Measurements from ENCODE around the gene NSFL1C.
A peak's percentile ranks its signal among the peaks of the same experiment; 100 is the strongest.

Gene NSFL1C

GRCh38 chr20:1457992-1458391, 8.7 kb downstream of the NSFL1C start:
- no peak for ATAC-seq

- ATAC-seq = no peak
These were observed 10.3 kb downstream of the NSFL1C start for GRCh38 chr20:1456300-1456699.

GRCh38 chr20:1450926-1451491, 15.6 kb downstream of the NSFL1C start:
- no peak for ATAC-seq

- ATAC-seq = no peak
These were observed 17.3 kb downstream of the NSFL1C start for GRCh38 chr20:1449370-1449769.

GRCh38 chr20:1448081-1448620, 18.5 kb downstream of the NSFL1C start:
- no peak for ATAC-seq

- ATAC-seq = no peak
These were observed 20.1 kb downstream of the NSFL1C start for GRCh38 chr20:1446536-1446935.

DNA sequence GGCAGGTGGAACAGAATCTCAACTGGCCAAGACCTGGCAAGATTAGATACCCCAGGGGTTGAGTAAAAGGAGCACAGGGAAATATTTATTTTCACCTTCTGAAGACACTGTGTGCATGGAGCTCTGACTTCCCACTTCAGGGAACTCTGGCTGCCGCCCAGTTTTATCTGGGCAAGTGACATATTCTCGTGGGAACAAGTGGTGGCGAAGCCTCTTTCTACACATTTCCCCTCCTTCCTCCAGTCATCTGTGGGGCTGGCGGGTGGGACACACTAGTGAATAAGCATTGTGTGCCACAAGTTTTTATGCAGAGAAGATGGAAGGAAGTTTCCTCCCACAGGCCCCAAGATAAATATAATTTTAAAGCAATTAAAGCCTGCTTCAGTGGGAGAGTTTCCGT, 23.6 kb downstream of the NSFL1C start:
- ATAC-seq = no peak

- ATAC-seq = no peak
These were observed 24.3 kb downstream of the NSFL1C start for GRCh38 chr20:1442304-1442703.

DNA sequence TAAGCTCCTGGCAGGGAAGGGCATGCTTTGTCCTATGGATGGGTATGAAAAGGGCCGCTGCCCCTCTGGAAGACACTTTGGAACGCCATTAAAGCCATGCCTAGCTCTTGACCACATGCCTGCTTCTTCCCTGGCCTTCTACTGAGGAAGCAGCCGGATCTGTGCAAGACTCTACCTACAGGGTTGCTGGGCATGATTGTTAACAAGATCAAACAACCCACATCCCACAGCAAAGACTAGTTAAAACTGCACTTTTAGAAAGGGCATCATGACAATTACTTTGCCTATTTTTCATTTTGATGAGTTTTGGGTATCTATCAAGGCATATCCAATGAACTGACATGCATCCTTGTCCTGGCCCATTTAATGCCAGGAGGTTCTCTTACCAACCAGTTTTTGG, 25.5 kb downstream of the NSFL1C start:
- no peak for ATAC-seq

GRCh38 chr20:1440024-1440423, 26.6 kb downstream of the NSFL1C start:
- ATAC-seq = no peak

- no peak for ATAC-seq
These were observed 28.3 kb downstream of the NSFL1C start for GRCh38 chr20:1438361-1438760.

DNA sequence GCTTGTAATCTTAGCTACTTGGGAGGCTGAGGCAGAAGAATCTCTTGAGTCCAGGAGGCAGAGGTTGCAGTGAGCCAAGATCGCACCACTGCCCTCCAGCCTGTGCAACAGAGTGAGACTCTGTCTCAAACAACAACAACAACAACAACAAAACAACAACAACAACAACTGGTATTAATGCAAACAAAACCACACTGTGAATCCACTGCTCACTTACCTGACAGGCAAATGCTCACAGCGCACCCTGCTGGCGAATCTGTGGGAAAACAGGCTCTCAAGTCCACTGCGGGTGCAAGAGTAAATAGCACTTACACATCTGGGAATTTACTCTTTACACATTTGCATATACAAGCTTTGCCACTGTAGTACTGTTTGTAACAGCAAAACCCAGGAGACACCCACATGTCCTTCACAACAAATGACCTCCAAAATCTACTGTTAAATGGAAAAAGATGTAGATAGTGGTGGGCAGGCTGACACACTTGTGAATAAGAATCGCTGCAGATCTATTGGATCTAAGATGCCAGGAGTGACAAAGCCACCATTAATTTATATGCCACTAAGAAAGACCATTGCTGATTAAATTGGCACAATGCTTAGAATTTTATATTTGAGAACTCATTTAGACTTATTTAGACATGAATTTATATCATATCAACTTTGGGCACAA, 29.3 kb downstream of the NSFL1C start:
- peak; percentile 36 to 45 for ATAC-seq

DNA sequence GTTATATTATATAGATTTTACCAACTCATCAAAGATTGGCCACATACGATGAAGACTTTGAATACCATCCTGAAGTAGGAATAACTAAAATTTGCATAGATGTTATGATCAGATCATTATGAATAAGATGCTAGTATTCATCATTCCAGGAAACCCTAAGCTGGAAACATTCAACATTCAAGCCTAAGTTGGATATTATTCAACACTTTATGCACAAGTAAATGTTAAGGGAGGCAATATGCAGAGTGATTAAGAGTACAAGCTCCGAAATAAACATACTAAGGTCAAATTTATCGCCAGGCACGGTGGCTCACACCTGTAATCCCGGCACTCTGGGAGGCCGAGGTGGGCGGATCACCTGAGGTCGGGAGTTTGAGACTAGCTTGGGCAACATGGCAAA, 30.4 kb downstream of the NSFL1C start:
- no peak for ATAC-seq

- no peak for ATAC-seq
These were observed 31.3 kb downstream of the NSFL1C start for GRCh38 chr20:1435337-1435699.

- ATAC-seq = peak; percentile 78 to 85
These were observed 31.9 kb downstream of the NSFL1C start for GRCh38 chr20:1434571-1435336.

- ATAC-seq = no peak
These were observed 35.5 kb downstream of the NSFL1C start for GRCh38 chr20:1431158-1431557.

DNA sequence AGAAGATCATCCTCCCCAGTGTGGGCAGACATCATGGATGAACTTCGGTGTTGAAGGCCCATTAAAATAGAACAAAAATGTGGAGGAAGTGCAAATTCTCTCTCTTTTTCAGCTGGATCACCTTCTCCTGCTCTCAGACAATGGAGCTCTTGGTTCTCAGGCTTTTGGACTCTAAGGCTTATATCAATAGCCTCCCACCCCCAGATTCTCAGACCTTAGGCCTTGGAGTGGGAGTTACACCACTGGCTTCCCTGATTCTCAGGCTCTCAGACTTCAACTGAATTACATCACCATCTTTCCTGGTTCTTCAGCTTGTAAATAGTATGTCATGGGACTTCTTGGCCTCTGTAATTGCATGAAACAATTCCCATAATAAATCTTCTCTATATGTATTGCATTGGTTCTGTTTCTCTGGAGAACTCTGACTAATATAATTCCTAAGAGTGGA, 36.6 kb downstream of the NSFL1C start:
- ATAC-seq = no peak

DNA sequence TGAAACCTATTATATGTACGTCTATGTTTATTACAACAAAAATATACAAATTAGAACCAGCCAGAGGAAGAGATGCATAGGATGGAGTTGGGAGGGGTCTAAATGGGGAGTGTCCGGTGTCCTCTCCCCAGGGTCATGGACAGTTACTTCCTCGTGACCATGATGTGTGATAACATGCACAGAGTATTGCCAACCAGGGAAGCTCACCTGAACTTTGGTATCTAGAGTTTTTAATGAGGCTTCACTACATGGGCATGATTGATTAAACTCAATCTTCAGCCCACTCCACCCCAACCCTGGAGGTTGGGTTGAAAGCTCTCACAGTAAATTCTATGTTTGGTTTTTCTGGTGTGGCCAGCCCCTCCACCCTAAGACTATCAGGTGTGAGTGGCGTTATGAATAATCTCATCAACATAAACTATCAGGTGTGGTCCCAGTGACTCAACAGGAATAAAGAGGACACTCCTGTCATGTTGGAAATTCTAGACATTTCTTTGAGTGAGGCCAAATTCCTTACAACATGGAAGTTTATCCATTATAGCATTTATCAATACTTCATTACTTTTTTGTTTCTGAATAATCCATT, 37.4 kb downstream of the NSFL1C start:
- no peak for ATAC-seq

DNA sequence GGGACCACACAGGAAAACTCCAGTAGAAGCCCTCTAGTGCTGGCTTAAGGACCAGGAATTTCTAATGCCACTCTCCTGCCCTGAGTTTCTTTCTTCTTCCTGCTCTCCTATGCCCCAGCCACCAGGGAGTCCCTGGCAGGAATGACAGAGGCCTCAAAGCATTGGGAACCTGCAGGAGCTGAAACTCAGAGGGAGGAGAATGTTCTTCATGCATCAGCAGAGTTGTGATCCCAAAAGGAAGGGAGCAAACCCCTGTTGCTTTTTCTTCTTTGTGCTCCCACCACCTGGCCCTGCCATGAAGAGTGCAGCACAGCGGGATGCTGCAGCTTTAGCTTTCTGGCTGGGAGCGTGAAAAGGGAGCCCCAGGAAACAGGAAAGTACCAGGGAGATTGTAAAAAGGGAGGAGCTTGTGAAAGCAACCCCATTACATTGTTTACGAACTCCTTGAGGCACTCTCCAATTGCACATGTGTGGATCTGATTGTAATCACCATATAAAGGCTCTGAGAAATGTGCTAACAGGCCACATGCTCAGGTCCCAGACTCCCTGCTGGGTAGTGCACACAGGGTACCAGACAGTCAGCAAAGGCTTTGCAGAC, 39.1 kb downstream of the NSFL1C start:
- no peak for ATAC-seq

DNA sequence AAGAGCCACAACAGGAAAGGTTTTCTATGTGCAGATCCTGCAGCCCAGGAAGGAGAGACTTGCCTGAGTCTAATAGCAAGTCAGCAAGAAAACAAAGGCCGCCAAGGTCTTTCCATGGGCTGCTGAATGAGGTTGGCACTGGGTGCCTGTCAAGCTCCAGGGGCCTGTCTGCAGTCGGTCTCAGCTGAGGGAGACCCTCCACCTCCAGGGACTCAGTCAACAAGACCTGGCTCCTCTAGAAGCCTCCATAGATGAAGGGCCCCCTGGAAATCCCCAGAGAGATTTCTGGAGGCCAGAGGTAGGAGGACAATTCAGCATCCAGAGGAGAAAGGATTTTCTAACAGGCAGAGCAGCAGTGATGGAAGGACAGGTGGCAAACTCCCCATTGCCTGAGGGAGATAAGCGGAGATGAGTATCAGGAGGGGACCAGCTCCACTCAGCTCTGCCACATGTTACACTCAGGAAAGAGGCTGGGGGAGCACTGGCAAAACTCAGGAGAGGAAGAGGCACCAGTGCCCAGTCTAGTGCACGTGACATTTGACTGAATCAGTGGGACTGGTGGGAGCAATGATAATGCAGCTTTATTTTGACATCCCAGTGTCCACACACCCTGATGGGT, 40.3 kb downstream of the NSFL1C start:
- ATAC-seq = no peak

GRCh38 chr20:1424336-1424735, 42.3 kb downstream of the NSFL1C start:
- ATAC-seq = no peak

DNA sequence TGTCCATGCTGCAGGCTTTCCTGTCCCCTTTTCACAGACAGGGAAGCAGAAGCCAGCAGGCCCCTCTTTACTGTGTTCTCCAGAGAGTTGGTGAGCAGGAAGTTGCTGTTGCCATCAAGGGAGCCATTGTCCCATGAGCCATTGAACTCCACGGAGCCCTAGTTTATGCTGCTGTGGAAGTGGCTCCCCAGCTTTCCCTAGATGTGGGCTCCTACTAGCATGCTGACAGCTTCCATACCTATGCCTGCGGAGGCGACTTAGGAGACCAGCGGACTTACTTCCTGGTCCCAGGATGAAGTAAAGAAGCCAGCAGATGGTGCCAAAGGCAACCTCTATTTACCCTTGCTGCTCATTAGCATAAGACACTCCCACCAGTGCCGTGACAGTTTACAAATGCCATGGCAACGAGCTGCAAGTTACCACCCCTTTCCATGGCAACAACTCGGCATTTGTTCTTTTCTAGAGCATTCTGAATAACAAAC, 43.0 kb downstream of the NSFL1C start:
- ATAC-seq = no peak

Measured in activated CD4-positive, CD25-positive, alpha-beta regulatory T cell treated with anti-CD3 and anti-CD28 coated beads, Interleukin-2, amount 50 U/mL, for 24 hours (primary cell).